DND-41 (cell line): ENCODE measurements around the gene CCDC13.

Experiments used
- CTCF ChIP-seq: IDR thresholded peaks from 2 replicates; pipeline ENCODE4 v1.5.1; 2012; ENCODE audit warnings: borderline replicate concordance, low read length, moderate library complexity, mild to moderate bottlenecking; ENCODE audit not compliant: poor library complexity, severe bottlenecking; ENCODE audit errors: extremely low read depth
- EZH2 ChIP-seq: IDR thresholded peaks from 3 replicates; pipeline ENCODE4 v1.6.1; 2012; ENCODE audit warnings: borderline replicate concordance, low read depth, mild to moderate bottlenecking, moderate library complexity, low read length, inconsistent platforms; ENCODE audit not compliant: severe bottlenecking

DNA sequence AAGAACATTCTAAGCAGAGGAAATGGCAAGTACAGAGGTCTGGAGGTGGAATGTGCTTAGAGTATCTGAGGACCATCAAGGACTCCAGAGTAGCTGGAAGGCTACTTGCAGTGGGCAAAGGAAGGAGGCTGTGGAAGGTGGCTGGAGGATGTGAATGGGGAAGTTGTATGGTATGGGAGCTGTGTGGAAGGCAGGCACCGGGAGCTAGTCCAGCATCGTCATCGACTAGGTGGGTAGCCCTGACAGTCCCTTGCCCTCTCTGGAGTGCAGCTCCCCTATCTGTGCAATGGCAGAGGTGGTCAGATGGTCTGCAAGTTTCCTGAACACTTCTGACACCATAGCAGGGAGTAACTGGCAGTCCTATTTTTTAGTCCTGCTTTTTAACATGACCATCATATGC is 19.3 kb downstream of the CCDC13 start:
- TF ChIP-seq CTCF (no peak), EZH2 (no peak)
